ENCODE data around the gene GSK3B.
"Not testable (repeated sequence)": the region's sequence is repeated elsewhere in the genome, so short reads cannot be mapped to it uniquely, and the experiment has no call there.

The GSK3B gene

GRCh38 chr3:120095226-120095978, 1.2 kb upstream of the GSK3B start:
- DNase-seq: peak; percentile 95

- no peak for DNase-seq
Observed at GRCh38 chr3:120094776-120095225, 554 bp upstream of the GSK3B start.

- no peak for DNase-seq
Observed at GRCh38 chr3:120093119-120093910, 932 bp downstream of the GSK3B start.

GRCh38 chr3:120092474-120092873, 1.8 kb downstream of the GSK3B start:
- no peak for DNase-seq

GRCh38 chr3:120090422-120090821, 3.8 kb downstream of the GSK3B start:
- DNase-seq: no peak

- no peak for DNase-seq
Observed at GRCh38 chr3:120089089-120089488, 5.2 kb downstream of the GSK3B start.

GRCh38 chr3:120088622-120089021, 5.6 kb downstream of the GSK3B start:
- DNase-seq: no peak

- DNase-seq: no peak
Observed at GRCh38 chr3:120081719-120082118, 12.5 kb downstream of the GSK3B start.

- DNase-seq: no peak
Observed at GRCh38 chr3:120080836-120081235, 13.4 kb downstream of the GSK3B start.

GRCh38 chr3:120077731-120078130, 16.5 kb downstream of the GSK3B start:
- no peak for DNase-seq

GRCh38 chr3:120072867-120073525, 21.3 kb downstream of the GSK3B start:
- DNase-seq: no peak

- no peak for DNase-seq
Observed at GRCh38 chr3:120071259-120071658, 23.0 kb downstream of the GSK3B start.

GRCh38 chr3:120070263-120070981, 23.8 kb downstream of the GSK3B start:
- DNase-seq: no peak

- no peak for DNase-seq
Observed at GRCh38 chr3:120067083-120067482, 27.2 kb downstream of the GSK3B start.

GRCh38 chr3:120066634-120067033, 27.6 kb downstream of the GSK3B start:
- DNase-seq: no peak

GRCh38 chr3:120064641-120065040, 29.6 kb downstream of the GSK3B start:
- DNase-seq: no peak

- DNase-seq: no peak
Observed at GRCh38 chr3:120062474-120062873, 31.8 kb downstream of the GSK3B start.

GRCh38 chr3:120059081-120059864, 35.0 kb downstream of the GSK3B start:
- DNase-seq: no peak

GRCh38 chr3:120057626-120058025, 36.6 kb downstream of the GSK3B start:
- no peak for DNase-seq

GRCh38 chr3:120057029-120057428, 37.2 kb downstream of the GSK3B start:
- no peak for DNase-seq

GRCh38 chr3:120053647-120054046, 40.6 kb downstream of the GSK3B start:
- not testable (repeated sequence) for DNase-seq

GRCh38 chr3:120052677-120053076, 41.6 kb downstream of the GSK3B start:
- DNase-seq: no peak

Data from activated CD8-positive, alpha-beta memory T cell treated with anti-CD3 and anti-CD28 coated beads for 24 hours (primary cell).